GM12891 (cell line): ENCODE data around the gene HMGB1.
A peak's percentile ranks its signal among the peaks of the same experiment; 100 is the strongest.
"Not testable (repeated sequence)": the region's sequence is repeated elsewhere in the genome, so short reads cannot be mapped to it uniquely, and the experiment has no call there.

Experiments used
- DNase-seq: peaks from one replicate; pipeline ENCODE4 v3.0.0; 2011; ENCODE audit warnings: low spot score; ENCODE audit not compliant: insufficient read length
- FAIRE-seq: peaks from 2 replicates; lab custom pipeline; 2011; peaks lifted over from hg19 to GRCh38; lab: Jason Lieb, UNC
- PAX5 ChIP-seq: IDR thresholded peaks from 2 replicates; pipeline ENCODE4 v1.6.1; 2011; ENCODE audit warnings: low read length, moderate library complexity, mild to moderate bottlenecking; ENCODE audit not compliant: insufficient read depth, severe bottlenecking
- POLR2A ChIP-seq: IDR thresholded peaks from 2 replicates; pipeline ENCODE4 v1.6.1; 2011; ENCODE audit warnings: low read depth, low read length, control low read depth
- POLR2AphosphoS5 ChIP-seq: IDR thresholded peaks from 2 replicates; pipeline ENCODE4 v1.6.1; 2011; ENCODE audit warnings: low read depth, low read length, control low read depth
- POU2F2 ChIP-seq: IDR thresholded peaks from 2 replicates; pipeline ENCODE4 v1.6.1; 2011; ENCODE audit warnings: low read depth, mild to moderate bottlenecking, control low read depth, low read length, moderate library complexity
- SPI1 ChIP-seq: IDR thresholded peaks from 2 replicates; pipeline ENCODE4 v1.6.1; 2011; ENCODE audit warnings: low read depth, low read length, control low read depth
- TAF1 ChIP-seq: IDR thresholded peaks from 2 replicates; pipeline ENCODE4 v1.6.1; 2011; ENCODE audit warnings: low read depth, low read length, control low read depth

HMGB1 gene

DNA sequence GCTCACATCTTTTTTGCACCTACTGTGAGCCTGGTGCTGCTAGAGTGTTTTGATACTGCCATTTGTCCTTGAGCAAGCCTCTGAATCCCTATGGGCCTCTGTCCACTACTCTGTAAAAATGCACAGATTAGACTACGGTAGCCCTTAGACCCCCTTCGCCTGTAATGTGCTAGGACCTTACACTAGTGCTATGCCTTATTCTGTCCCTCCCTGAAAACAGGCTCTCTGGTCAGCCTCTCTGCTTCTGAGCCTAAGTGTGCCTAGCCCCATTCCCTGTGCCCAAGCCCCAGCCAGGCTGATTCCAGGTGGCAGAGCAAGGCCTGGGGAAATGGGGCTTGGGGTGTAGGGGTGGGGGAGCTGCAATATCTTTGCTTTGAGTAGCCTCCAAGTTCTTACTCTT, 10.7 kb downstream of the HMGB1 start:
- DNase-seq (no peak), FAIRE-seq (peak; percentile 13)
- TF ChIP-seq POLR2AphosphoS5 = no peak
- no peak for TF ChIP-seq PAX5
- TF ChIP-seq POLR2A = no peak
- no peak for TF ChIP-seq POU2F2
- TF ChIP-seq TAF1 = no peak
- TF ChIP-seq SPI1 = no peak

DNA sequence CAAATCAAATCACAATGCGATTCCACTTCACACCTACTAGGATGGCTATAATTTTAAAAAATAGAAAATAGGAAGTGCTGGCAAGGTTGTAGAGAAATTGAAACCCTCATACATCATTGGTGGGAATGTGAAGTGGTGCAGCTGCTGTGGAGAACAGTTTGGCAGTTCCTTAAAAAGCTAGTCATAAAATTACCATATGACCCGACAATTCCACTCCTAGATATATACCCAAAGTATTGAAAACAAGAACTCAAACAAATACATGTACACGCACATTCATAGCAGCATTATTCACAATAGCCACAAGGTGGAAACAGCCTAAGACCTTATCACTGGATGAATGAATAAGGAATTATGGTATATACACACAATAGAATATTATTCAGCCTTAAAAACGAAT, 12.0 kb downstream of the HMGB1 start:
- TF ChIP-seq SPI1 (peak; percentile 64), POLR2A (no peak)
- FAIRE-seq = peak; percentile 51
- DNase-seq = no peak

DNA sequence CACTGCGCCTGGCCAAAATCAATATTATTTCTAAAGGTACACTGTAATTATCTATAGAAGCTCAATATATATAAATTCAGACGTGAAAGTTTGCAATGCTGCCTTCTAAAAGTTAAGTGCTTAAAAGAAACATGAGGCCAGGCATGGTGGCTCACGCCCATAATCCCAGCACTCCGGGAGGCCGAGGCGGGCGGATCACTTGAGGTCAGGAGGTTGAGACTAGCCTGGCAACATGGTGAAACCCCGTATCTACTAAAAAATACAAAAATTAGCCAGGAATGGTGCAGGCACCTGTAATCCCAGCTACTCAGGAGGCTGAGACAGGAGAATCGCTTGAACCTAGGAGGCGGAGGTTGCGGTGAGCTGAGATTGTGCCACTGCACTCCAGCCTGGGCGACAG, 14.3 kb downstream of the HMGB1 start:
- not testable (repeated sequence) for DNase-seq, FAIRE-seq

- no peak for FAIRE-seq
- TF ChIP-seq POLR2AphosphoS5 = no peak
- TF ChIP-seq PAX5 = no peak
- no peak for TF ChIP-seq POU2F2
- no peak for TF ChIP-seq POLR2A
- no peak for TF ChIP-seq TAF1
- no peak for TF ChIP-seq SPI1
- no peak for DNase-seq
Observed at GRCh38 chr13:30450066-30450465, 15.7 kb downstream of the HMGB1 start.

DNA sequence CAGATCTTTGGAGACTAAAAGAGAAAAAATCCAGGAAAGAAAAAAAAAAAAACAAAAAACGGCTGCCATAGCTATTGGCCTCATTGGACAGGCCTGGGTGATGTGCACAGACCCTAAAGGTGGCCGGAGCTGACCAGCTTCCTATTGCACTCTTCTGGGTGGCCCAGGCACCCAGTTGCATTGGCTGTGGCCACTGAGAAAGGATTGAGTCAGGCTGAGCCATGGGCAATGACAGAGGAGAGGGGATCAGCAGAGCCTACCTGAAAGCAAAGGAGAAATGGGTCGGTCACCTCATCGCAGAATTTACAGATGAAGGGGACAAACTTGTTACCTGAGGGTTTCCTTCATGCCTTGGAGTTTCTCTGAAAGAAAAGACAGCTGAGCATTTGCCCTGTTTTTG, 17.3 kb downstream of the HMGB1 start:
- no peak for DNase-seq
- TF ChIP-seq POLR2AphosphoS5 (no peak), SPI1 (no peak), POLR2A (no peak), POU2F2 (no peak), TAF1 (no peak), PAX5 (no peak)
- no peak for FAIRE-seq

- no peak for DNase-seq
- FAIRE-seq = no peak
- no peak for TF ChIP-seq PAX5
- no peak for TF ChIP-seq SPI1
- no peak for TF ChIP-seq POU2F2
- TF ChIP-seq TAF1 = 0 out of 2 replicates have a peak, but pooled peaks have one; percentile 24
Observed at GRCh38 chr13:30446126-30446500, 19.6 kb downstream of the HMGB1 start.

GRCh38 chr13:30443957-30444404, 21.8 kb downstream of the HMGB1 start:
- TF ChIP-seq POLR2A (no peak), POU2F2 (no peak), PAX5 (no peak), SPI1 (no peak), TAF1 (no peak), POLR2AphosphoS5 (no peak)
- DNase-seq = no peak
- peak; percentile 80 for FAIRE-seq

DNA sequence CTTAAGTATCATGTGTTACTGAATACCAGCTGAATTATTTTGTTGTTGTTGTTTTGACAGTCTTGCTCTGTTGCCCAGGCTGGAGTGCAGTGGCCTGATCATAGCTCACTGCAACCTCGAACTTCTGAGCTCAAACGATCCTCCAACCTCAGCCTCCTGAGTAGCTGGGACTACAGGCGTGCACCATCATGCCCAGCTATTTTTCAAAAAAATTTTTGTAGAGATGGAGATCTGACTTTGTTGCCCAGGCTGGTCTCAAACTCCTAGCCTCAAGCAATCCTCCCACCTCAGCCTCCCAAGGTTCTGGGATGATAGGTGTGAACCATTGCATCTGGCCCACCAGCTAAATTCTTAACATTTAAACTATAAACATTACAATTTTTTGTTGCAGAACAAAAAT, 22.2 kb downstream of the HMGB1 start:
- not testable (repeated sequence) for FAIRE-seq, DNase-seq

- no peak for TF ChIP-seq POLR2AphosphoS5
- TF ChIP-seq SPI1 = no peak
- TF ChIP-seq TAF1 = no peak
- no peak for TF ChIP-seq POLR2A
- TF ChIP-seq POU2F2 = no peak
- TF ChIP-seq PAX5 = no peak
- FAIRE-seq (no peak), DNase-seq (no peak)
Observed at GRCh38 chr13:30442926-30443325, 22.8 kb downstream of the HMGB1 start.

GRCh38 chr13:30440910-30441703, 24.6 kb downstream of the HMGB1 start:
- FAIRE-seq (no peak), DNase-seq (no peak)
- TF ChIP-seq POLR2A (no peak), SPI1 (no peak), PAX5 (no peak), TAF1 (no peak), POU2F2 (no peak), POLR2AphosphoS5 (no peak)

GRCh38 chr13:30438286-30438685, 27.4 kb downstream of the HMGB1 start:
- no peak for TF ChIP-seq SPI1
- no peak for TF ChIP-seq POU2F2
- no peak for TF ChIP-seq TAF1
- TF ChIP-seq PAX5 = no peak
- no peak for TF ChIP-seq POLR2A
- no peak for TF ChIP-seq POLR2AphosphoS5
- FAIRE-seq (no peak), DNase-seq (no peak)

GRCh38 chr13:30437177-30437576, 28.6 kb downstream of the HMGB1 start:
- no peak for TF ChIP-seq TAF1
- TF ChIP-seq POLR2AphosphoS5 = no peak
- no peak for TF ChIP-seq POLR2A
- no peak for TF ChIP-seq POU2F2
- no peak for TF ChIP-seq PAX5
- TF ChIP-seq SPI1 = no peak
- FAIRE-seq (no peak), DNase-seq (no peak)
